ENCODE results near the gene C6orf132. TPM values are rescaled to one million over a fixed set of nuclear protein-coding genes. Genes with fewer than 3 reads are reported as not detected.

The C6orf132 gene
- total RNA-seq, 1 experiment from 2014 or later = 66.0 TPM

DNA sequence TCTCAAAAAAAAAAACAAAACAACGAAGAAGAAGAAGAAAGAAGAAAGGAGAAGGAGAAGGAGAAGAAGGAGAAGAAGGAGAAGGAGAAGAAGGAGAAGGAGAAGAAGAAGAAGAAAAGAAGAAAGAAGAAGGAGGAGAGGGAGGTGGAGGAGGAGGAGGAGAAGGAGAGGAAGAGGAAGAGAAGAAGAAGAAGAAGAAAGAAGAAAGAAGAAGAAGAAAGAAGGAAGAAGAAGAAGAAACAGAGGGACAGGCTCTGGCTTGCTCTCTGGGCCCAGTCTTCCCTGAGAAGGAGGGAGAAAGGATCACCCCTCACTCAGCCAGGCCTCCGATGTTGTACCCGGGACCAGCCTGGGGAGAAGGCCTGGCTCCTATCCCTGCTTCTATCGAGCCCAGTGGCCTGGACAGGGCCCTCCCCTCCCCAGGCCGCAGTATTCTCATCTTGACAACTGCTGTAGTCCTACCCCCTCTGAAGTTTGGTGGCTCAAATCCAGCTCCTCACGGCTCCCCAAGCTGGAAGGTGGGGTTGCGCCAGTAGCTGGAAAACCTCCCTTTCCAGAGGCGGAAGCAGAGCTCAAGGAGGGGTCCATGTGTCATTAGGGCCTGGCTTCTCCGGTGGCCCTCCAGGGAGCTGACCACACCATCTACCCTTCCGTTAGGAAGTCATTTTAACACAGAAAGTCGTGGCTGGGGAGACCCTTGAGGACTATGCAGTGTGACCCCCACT lies 18.9 kb downstream of the C6orf132 start:
- H3K27ac ChIP-seq (ENCODE audit: low read length) = peak overlapping the region; percentile 84
- H3K36me3 ChIP-seq (ENCODE audit: low read depth, low read length) = peaks cover 22% of the 10 kb centered on the region
- peaks cover 8% of the 10 kb centered on the region for H3K79me2 ChIP-seq (ENCODE audit: low read length)
- peak overlapping the region; percentile 69 for H3K4me2 ChIP-seq (ENCODE audit: low read length)
- H3F3A ChIP-seq (ENCODE audit: low read length, unreplicated experiment) = no peaks in the 10 kb centered on the region
- H3K4me1 ChIP-seq (ENCODE audit: insufficient read depth, low read length) = peaks cover 36% of the 10 kb centered on the region
- no peaks in the 10 kb centered on the region for H3K9me2 ChIP-seq (replicated peaks; ENCODE audit: low read length)
- no peaks in the 10 kb centered on the region for H3K9me3 ChIP-seq (ENCODE audit: low read length)
- intact Hi-C loops (cut with micrococcal nuclease) = no loop called here
- no peaks in the 10 kb centered on the region for H3K27me3 ChIP-seq (ENCODE audit: low read length)
- no TSS peak for BruUV-seq (replicated peaks)
- DNase-seq (no peak), ATAC-seq (no peak)
- no peaks in the 10 kb centered on the region for H4K20me1 ChIP-seq (ENCODE audit: low read length)
- ChIA-PET CTCF (interaction anchor here (1.3 kb wide), 1 partner anchor 14 kb away, joined by 7 read pairs; no protein-coding TSS in a partner anchor), POLR2A (ENCODE audit: unreplicated experiment) (interaction anchor here (1.6 kb wide), 1 partner anchor 24 kb away, joined by 4 read pairs; no protein-coding TSS in a partner anchor)
- peak overlapping the region; percentile 38; the same call in 1 of the 2 replicates for H3K9ac ChIP-seq (ENCODE audit: low read length)
- no peak overlapping the region for H2AFZ ChIP-seq (ENCODE audit: low read length)
- H3K4me3 ChIP-seq (ENCODE audit: low read length) = no peak overlapping the region
- TF ChIP-seq EZH2 (IDR thresholded peaks at IDR 0.05; ENCODE audit: low read length, unreplicated experiment) (no peak), EZH2phosphoT487 (IDR thresholded peaks at IDR 0.05; ENCODE audit: borderline replicate concordance, low read length) (no peak)
- TF ChIP-seq, protein P1, sequence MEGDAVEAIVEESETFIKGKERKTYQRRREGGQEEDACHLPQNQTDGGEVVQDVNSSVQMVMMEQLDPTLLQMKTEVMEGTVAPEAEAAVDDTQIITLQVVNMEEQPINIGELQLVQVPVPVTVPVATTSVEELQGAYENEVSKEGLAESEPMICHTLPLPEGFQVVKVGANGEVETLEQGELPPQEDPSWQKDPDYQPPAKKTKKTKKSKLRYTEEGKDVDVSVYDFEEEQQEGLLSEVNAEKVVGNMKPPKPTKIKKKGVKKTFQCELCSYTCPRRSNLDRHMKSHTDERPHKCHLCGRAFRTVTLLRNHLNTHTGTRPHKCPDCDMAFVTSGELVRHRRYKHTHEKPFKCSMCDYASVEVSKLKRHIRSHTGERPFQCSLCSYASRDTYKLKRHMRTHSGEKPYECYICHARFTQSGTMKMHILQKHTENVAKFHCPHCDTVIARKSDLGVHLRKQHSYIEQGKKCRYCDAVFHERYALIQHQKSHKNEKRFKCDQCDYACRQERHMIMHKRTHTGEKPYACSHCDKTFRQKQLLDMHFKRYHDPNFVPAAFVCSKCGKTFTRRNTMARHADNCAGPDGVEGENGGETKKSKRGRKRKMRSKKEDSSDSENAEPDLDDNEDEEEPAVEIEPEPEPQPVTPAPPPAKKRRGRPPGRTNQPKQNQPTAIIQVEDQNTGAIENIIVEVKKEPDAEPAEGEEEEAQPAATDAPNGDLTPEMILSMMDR (conservative IDR thresholded peaks at IDR 0.05; ENCODE audit: low read depth, low read length) = no peak

DNA sequence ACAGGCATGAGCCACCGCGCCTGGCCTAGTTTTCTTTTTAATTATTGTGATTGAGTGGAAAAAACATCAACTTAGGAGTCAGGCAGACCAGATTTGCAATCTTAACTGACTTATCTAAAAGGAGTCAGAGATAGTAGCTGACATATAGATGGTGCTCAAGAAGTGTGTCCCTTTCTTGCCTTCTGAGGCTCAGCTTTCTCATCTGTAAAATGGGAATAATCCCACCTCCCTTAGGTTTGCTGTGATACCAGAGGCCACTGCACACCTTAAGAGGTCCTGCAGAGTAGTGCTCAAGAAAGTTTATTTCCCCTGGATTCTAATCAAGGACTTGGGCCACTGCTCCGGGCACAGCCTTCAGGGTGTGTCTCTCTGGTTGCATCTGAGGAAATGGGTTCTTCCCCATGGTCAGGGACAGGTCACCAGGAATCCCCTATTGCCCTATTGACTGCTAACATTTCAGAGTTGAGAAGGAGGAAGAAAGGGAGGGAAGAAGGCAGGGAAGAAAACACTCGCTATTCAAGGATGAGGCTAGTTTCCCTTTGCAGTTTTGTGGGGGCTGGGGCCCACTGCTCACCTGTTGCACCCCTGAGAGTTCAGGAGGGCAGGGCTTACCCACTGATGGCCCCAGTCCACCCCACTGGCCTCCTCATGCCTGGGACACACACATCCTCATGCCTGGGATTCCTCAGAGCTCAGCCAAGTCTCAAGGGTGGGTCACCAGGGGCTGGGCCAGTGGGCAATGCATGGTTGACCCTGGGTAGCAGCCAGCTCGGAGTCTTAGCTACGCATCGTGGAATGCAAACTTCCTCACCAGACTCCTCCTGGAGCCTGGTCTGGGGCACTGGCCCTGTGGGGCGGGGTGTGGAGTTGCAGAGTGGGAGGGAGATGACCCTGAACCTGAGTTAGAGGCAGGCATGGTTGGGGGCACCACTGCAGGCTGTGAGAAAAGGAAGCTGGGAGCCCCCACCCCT lies 21.2 kb downstream of the C6orf132 start:
- H3F3A ChIP-seq (ENCODE audit: low read length, unreplicated experiment) = no peaks in the 10 kb centered on the region
- peaks cover 15% of the 10 kb centered on the region for H3K79me2 ChIP-seq (ENCODE audit: low read length)
- BruUV-seq (replicated peaks) = no TSS peak
- no peak overlapping the region for H2AFZ ChIP-seq (ENCODE audit: low read length)
- H3K27ac ChIP-seq (ENCODE audit: low read length) = peak overlapping the region; percentile 84
- H3K27me3 ChIP-seq (ENCODE audit: low read length) = no peaks in the 10 kb centered on the region
- H3K4me1 ChIP-seq (ENCODE audit: insufficient read depth, low read length) = peaks cover 56% of the 10 kb centered on the region
- no peaks in the 10 kb centered on the region for H3K9me2 ChIP-seq (replicated peaks; ENCODE audit: low read length)
- no peak overlapping the region for H3K4me3 ChIP-seq (ENCODE audit: low read length)
- TF ChIP-seq EZH2 (IDR thresholded peaks at IDR 0.05; ENCODE audit: low read length, unreplicated experiment) (no peak), EZH2phosphoT487 (IDR thresholded peaks at IDR 0.05; ENCODE audit: borderline replicate concordance, low read length) (no peak)
- TF ChIP-seq, protein P1 (conservative IDR thresholded peaks at IDR 0.05; ENCODE audit: low read depth, low read length) = no peak
- H3K9me3 ChIP-seq (ENCODE audit: low read length) = no peaks in the 10 kb centered on the region
- DNase-seq (peak; percentile 56), ATAC-seq (0 out of 2 replicates have a peak, but pooled peaks have one; percentile 3)
- ChIA-PET CTCF (no interaction called here), POLR2A (ENCODE audit: unreplicated experiment) (interaction anchor here (0.6 kb wide), 1 partner anchor 69 kb away, joined by 4 read pairs; no protein-coding TSS in a partner anchor)
- H3K4me2 ChIP-seq (ENCODE audit: low read length) = peak overlapping the region; percentile 58
- no peaks in the 10 kb centered on the region for H4K20me1 ChIP-seq (ENCODE audit: low read length)
- no peak overlapping the region for H3K9ac ChIP-seq (ENCODE audit: low read length)
- intact Hi-C loops (cut with micrococcal nuclease) = no loop called here
- peaks cover 9% of the 10 kb centered on the region for H3K36me3 ChIP-seq (ENCODE audit: low read depth, low read length)

Data from PC-3 (cell line).